ENCODE data around the gene EGFL8.
A peak's percentile ranks its signal among the peaks of the same experiment; 100 is the strongest.

GRCh38 chr6:32195902-32196681 lies 31.7 kb downstream of the EGFL8 start:
- TF ChIP-seq POLR2A (IDR thresholded peaks at IDR 0.05; ENCODE audit: extremely low read depth, insufficient read length) (peak; percentile 89), CTCF (IDR thresholded peaks at IDR 0.05; ENCODE audit: low read depth, low read length) (no peak), MYC (IDR thresholded peaks at IDR 0.05; ENCODE audit: low read depth, low read length) (peak; percentile 95)
- TF ChIP-seq, protein P1, sequence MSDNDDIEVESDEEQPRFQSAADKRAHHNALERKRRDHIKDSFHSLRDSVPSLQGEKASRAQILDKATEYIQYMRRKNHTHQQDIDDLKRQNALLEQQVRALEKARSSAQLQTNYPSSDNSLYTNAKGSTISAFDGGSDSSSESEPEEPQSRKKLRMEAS (IDR thresholded peaks at IDR 0.05; ENCODE audit: low read depth, low read length), result peak; percentile 90

All from NB4 (cell line).